Measurements from ENCODE around the gene KANSL3. TPM values are rescaled to one million over a fixed set of nuclear protein-coding genes. Genes with fewer than 3 reads are reported as not detected.

KANSL3 gene
- total RNA-seq, 4 donors from 2014 or later: 20.1 to 39.6 (median 36.0) TPM

- H3K4me3 ChIP-seq (ENCODE audit: low read depth, poor library complexity, severe bottlenecking): no peak overlapping the region
- WGBS, 2 donors: 87 to 91% methylated on average over 6 of the region's 6 CpGs
- no peak for DNase-seq (ENCODE audit: low spot score in 2 of 2)
- intact Hi-C loops (cut with DNase I; ENCODE audit: low total_unique reads): no loop called here
- no peak for TF ChIP-seq POLR2A (IDR thresholded peaks at IDR 0.05)
- no peak for TF ChIP-seq CTCF (IDR thresholded peaks at IDR 0.05)
These were observed 21.6 kb downstream of the KANSL3 start for GRCh38 chr2:96616535-96616934.

GRCh38 chr2:96616128-96616527 is 22.0 kb downstream of the KANSL3 start:
- TF ChIP-seq POLR2A (IDR thresholded peaks at IDR 0.05) (no peak), CTCF (IDR thresholded peaks at IDR 0.05) (no peak)
- no peak for DNase-seq (ENCODE audit: low spot score in 2 of 2)
- no peak overlapping the region for H3K4me3 ChIP-seq (ENCODE audit: low read depth, poor library complexity, severe bottlenecking)
- 91 to 100% methylated on average over 1 of the region's 1 CpG for WGBS, 2 donors
- intact Hi-C loops (cut with DNase I; ENCODE audit: low total_unique reads): no loop called here

DNA sequence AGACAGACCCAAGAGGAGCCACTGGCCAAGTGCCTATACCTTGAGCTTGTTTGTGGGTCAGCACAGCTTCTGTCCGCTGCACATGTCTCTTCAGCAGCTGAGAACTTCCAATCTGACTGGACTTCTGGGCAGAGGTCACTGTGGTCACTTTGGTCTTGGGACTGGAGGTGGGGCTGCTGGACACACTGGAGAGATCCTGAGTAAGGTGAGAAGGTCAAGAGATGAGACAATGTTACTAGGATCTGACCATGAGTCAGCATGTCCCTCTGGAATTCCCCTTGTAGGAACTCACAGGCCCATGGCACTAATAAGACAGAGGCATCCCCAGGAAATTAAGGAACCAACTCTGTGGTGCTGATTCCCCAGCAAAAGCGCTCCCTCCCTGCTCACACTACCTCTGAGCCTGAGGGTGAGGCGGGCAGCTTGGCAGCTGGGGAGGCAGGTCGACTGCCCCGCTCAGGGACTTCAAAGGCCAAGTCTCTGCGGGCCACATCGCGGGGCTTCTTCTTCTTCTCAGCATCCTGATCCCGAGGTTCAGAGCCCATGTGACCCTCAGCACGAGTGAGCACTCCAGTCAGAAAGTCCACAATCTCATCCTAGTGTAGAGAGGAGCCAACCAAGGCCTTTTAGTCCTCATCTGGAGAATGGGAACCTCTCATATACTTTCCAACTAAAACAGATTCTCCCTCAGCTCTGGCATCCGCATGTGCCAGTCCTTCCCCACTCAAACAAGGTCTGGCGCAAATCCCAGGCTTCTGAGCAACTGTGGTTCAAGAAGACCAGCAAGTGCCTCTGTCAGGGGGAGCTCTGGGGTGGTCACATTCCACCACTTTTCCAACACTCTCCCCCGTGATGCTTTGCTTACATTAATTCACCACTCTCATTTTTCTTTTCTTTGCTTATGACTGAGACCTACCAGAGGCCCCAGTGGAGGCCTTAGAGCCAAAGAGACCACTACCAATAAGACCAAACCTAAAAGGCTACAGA is 29.4 kb downstream of the KANSL3 start:
- intact Hi-C loops (cut with DNase I; ENCODE audit: low total_unique reads): no loop called here
- WGBS, 2 donors: 87 to 90% methylated on average over 13 of the region's 13 CpGs
- TF ChIP-seq POLR2A (IDR thresholded peaks at IDR 0.05) (no peak), CTCF (IDR thresholded peaks at IDR 0.05) (no peak)
- no peak overlapping the region for H3K4me3 ChIP-seq (ENCODE audit: low read depth, poor library complexity, severe bottlenecking)
- DNase-seq (ENCODE audit: low spot score in 2 of 2): no peak

GRCh38 chr2:96604104-96604503 is 34.0 kb downstream of the KANSL3 start:
- 95% methylated on average over 2 of the region's 2 CpGs for WGBS, 2 donors
- no peak overlapping the region for H3K4me3 ChIP-seq (ENCODE audit: low read depth, poor library complexity, severe bottlenecking)
- intact Hi-C loops (cut with DNase I; ENCODE audit: low total_unique reads): no loop called here
- TF ChIP-seq POLR2A (IDR thresholded peaks at IDR 0.05) (no peak), CTCF (IDR thresholded peaks at IDR 0.05) (no peak)
- no peak for DNase-seq (ENCODE audit: low spot score in 2 of 2)

GRCh38 chr2:96602330-96602823 is 35.7 kb downstream of the KANSL3 start:
- WGBS, 2 donors: 91 to 97% methylated on average over 2 of the region's 2 CpGs
- TF ChIP-seq POLR2A (IDR thresholded peaks at IDR 0.05) (no peak), CTCF (IDR thresholded peaks at IDR 0.05) (no peak)
- no peak for DNase-seq (ENCODE audit: low spot score in 2 of 2)
- intact Hi-C loops (cut with DNase I; ENCODE audit: low total_unique reads): no loop called here
- H3K4me3 ChIP-seq (ENCODE audit: low read depth, poor library complexity, severe bottlenecking): no peak overlapping the region
